Fibroblast of lung (primary cell): ENCODE data around the gene GABBR2. TPM values are rescaled to one million over a fixed set of nuclear protein-coding genes. Genes with fewer than 3 reads are reported as not detected.

Experiments
- DNase-seq, 2 donors: peaks; one replicate each; pipeline versions ENCODE4 v3.0.0 to v3.0.0-alpha.2; 2010; ENCODE audit warnings: low read depth in 2 of 2
- H2AFZ ChIP-seq: 2 replicates; pipeline ENCODE4 v1.5.1; 2012; ENCODE audit warnings: low read length, control low read depth, inconsistent platforms
- H3K27ac ChIP-seq: 2 replicates; pipeline ENCODE4 v1.5.1; 2011; ENCODE audit warnings: low read length, control low read depth; ENCODE audit not compliant: insufficient read depth
- H3K27me3 ChIP-seq: 2 replicates; pipeline ENCODE4 v1.5.1; 2011; ENCODE audit warnings: mild to moderate bottlenecking, low read length; ENCODE audit not compliant: control insufficient read depth, insufficient read depth
- H3K36me3 ChIP-seq: 2 replicates; pipeline ENCODE4 v1.5.1; 2011; ENCODE audit warnings: low read length; ENCODE audit not compliant: control insufficient read depth, insufficient read depth
- H3K4me1 ChIP-seq: 2 replicates; pipeline ENCODE4 v1.5.1; 2011; ENCODE audit warnings: low read length; ENCODE audit not compliant: control insufficient read depth, insufficient read depth; ENCODE audit errors: extremely low read depth
- H3K4me2 ChIP-seq: 2 replicates; pipeline ENCODE4 v1.5.1; 2011; ENCODE audit warnings: low read length, control low read depth; ENCODE audit not compliant: insufficient read depth; ENCODE audit errors: extremely low read depth
- H3K4me3 ChIP-seq, 4 experiments: fragments of 200-600 bp in 1 of 4; sonication (generic) in 1 of 4; replicated peaks in 1 of 4; 2 replicates each; pipeline ENCODE4 v1.5.1; 2011 to 2016; ENCODE audit warnings: low read length in 4 of 4, low read depth in 3 of 4, mild to moderate bottlenecking in 3 of 4, control low read depth in 2 of 4, inconsistent platforms in 1 of 4, mixed read lengths in 1 of 4; ENCODE audit not compliant: insufficient read depth in 1 of 4; ENCODE audit errors: control extremely low read depth in 1 of 4
- H3K79me2 ChIP-seq: 2 replicates; pipeline ENCODE4 v1.5.1; 2012; ENCODE audit warnings: mild to moderate bottlenecking, low read length, inconsistent platforms; ENCODE audit not compliant: control insufficient read depth, insufficient read depth
- H3K9ac ChIP-seq: 2 replicates; pipeline ENCODE4 v1.5.1; 2011; ENCODE audit warnings: mild to moderate bottlenecking, low read length, control low read depth; ENCODE audit not compliant: insufficient read depth
- H3K9me3 ChIP-seq: 2 replicates; pipeline ENCODE4 v1.5.1; 2012; ENCODE audit warnings: low read depth, low read length; ENCODE audit not compliant: control insufficient read depth, insufficient read depth
- H4K20me1 ChIP-seq: 2 replicates; pipeline ENCODE4 v1.5.1; 2011; ENCODE audit warnings: low read length; ENCODE audit not compliant: control insufficient read depth, insufficient read depth; ENCODE audit errors: extremely low read depth
- EZH2 ChIP-seq: IDR thresholded peaks from 2 replicates; pipeline ENCODE4 v1.5.1; 2012; ENCODE audit warnings: low read length, control low read depth, mild to moderate bottlenecking; ENCODE audit errors: missing control alignments
- polyA plus RNA-seq, 2 donors: library from polyadenylated mRNA; depleted of rRNA in 1 of 2; stranded (reverse) in 1 of 2; unstranded in 1 of 2; fragments of >200 nt; gene quantifications; 2 replicates each; pipeline ENCODE4 v1.2.1, GENCODE V29; 2011 to 2012; ENCODE audit warnings: missing spikeins in 1 of 2
- total RNA-seq: library from RNA; depleted of rRNA; stranded (reverse); fragments of >200 nt; gene quantifications from 2 replicates; pipeline ENCODE4 v1.2.1, GENCODE V29; 2014
- TF ChIP-seq, protein P1 (sequence below), 2 donors: IDR thresholded peaks in 1 of 2; conservative IDR thresholded peaks in 1 of 2; 1 replicate in 1 of 2; 2 replicates in 1 of 2; pipeline ENCODE4 v1.5.1; 2011 to 2012; ENCODE audit warnings: low read length in 2 of 2, control low read depth in 1 of 2, inconsistent platforms in 1 of 2, low read depth in 1 of 2, mild to moderate bottlenecking in 1 of 2

Gene GABBR2
- total and polyA plus RNA-seq, 2 donors (not counting 1 experiment from before 2014, with no cell fraction given): 0.32 to 0.33 TPM

DNA sequence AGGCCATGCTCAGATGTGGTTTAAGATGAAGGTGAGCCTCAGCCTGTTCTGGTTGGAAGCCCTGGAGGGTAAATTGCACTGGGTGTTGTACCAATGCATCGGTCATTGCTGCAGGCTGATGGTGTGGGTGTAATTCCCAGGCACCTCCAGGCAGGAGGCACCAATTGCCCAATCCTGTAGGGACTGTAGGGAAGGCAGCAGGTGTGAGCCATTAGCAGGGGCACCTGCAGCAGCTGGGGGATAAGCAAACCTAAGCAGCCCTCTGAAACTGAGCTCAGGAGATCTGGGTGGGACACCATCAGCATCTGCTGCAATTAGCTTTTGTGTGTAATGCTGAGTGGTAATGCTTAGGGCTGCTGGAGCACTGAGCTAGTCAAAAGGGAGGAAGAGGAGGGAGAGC is 263.2 kb downstream of the GABBR2 start:
- Histone ChIP-seq H3K27me3 (no peaks in the 10 kb centered on the region), H3K9ac (no peak overlapping the region), H3K36me3 (no peaks in the 10 kb centered on the region), H3K9me3 (no peaks in the 10 kb centered on the region), H3K4me3 (no peak overlapping the region), H3K4me1 (no peaks in the 10 kb centered on the region), H4K20me1 (no peaks in the 10 kb centered on the region), H3K79me2 (no peaks in the 10 kb centered on the region), H2AFZ (no peak overlapping the region), H3K27ac (no peak overlapping the region), H3K4me2 (no peak overlapping the region)
- TF ChIP-seq, protein P1, sequence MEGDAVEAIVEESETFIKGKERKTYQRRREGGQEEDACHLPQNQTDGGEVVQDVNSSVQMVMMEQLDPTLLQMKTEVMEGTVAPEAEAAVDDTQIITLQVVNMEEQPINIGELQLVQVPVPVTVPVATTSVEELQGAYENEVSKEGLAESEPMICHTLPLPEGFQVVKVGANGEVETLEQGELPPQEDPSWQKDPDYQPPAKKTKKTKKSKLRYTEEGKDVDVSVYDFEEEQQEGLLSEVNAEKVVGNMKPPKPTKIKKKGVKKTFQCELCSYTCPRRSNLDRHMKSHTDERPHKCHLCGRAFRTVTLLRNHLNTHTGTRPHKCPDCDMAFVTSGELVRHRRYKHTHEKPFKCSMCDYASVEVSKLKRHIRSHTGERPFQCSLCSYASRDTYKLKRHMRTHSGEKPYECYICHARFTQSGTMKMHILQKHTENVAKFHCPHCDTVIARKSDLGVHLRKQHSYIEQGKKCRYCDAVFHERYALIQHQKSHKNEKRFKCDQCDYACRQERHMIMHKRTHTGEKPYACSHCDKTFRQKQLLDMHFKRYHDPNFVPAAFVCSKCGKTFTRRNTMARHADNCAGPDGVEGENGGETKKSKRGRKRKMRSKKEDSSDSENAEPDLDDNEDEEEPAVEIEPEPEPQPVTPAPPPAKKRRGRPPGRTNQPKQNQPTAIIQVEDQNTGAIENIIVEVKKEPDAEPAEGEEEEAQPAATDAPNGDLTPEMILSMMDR (conservative IDR thresholded peaks at IDR 0.05 in 1 of 2, IDR thresholded peaks at IDR 0.05 in 1 of 2; ENCODE audit: low read depth in 1 of 2, low read length in 2 of 2): no peak
- TF ChIP-seq EZH2: no peak
- DNase-seq: no peak

DNA sequence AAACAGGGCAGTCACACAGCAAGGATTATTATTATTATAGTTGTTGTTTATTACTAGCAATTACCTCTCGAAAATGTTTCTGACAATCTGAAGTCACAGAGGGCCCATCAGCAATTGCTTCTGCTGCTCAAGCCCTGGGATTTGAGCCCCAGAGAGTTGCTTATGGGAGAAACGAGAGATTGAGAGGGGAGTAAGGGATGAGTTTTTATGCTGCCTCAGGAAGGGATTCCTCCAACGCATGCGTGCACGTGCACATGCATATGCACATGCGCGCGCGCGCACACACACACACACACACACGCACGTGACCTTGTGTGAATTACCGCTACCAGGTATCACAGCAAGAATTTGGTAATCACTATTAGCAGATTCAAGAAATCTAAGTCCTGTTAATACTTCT is 264.1 kb downstream of the GABBR2 start:
- Histone ChIP-seq H3K4me1 (no peaks in the 10 kb centered on the region), H3K4me2 (no peak overlapping the region), H4K20me1 (no peaks in the 10 kb centered on the region), H3K9me3 (no peaks in the 10 kb centered on the region), H3K79me2 (no peaks in the 10 kb centered on the region), H3K4me3 (no peak overlapping the region), H2AFZ (no peak overlapping the region), H3K36me3 (no peaks in the 10 kb centered on the region), H3K27ac (no peak overlapping the region), H3K27me3 (no peaks in the 10 kb centered on the region), H3K9ac (no peak overlapping the region)
- TF ChIP-seq EZH2: no peak
- TF ChIP-seq, protein P1 (conservative IDR thresholded peaks at IDR 0.05 in 1 of 2, IDR thresholded peaks at IDR 0.05 in 1 of 2; ENCODE audit: low read depth in 1 of 2, low read length in 2 of 2): no peak
- no peak for DNase-seq

DNA sequence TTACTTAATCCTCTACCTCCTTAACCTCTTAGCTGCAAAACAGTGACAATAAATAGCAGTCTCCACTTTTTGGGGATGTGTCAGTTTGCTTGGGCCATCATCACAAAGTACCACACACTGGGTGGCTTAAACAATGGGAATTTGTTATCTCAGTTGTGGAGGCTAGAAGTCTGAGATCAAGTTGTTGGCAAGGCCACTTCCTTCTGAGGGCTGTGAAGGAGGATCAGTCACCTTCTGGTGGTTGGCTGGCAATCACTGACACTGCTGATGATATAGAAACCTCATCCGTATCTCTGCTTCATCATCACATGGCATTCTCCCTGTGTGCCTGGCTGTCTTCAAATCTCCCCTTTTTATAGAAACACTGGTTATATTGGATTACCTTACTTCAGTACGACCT is 266.2 kb downstream of the GABBR2 start:
- H3K4me1 ChIP-seq: no peaks in the 10 kb centered on the region
- H4K20me1 ChIP-seq: no peaks in the 10 kb centered on the region
- H3K27me3 ChIP-seq: no peaks in the 10 kb centered on the region
- H3K9ac ChIP-seq: no peak overlapping the region
- TF ChIP-seq, protein P1 (conservative IDR thresholded peaks at IDR 0.05 in 1 of 2, IDR thresholded peaks at IDR 0.05 in 1 of 2; ENCODE audit: low read depth in 1 of 2, low read length in 2 of 2): no peak
- H3K4me3 ChIP-seq: no peak overlapping the region
- no peaks in the 10 kb centered on the region for H3K36me3 ChIP-seq
- DNase-seq: peak in 1 of 2 donors; percentile 39
- H3K27ac ChIP-seq: no peak overlapping the region
- H2AFZ ChIP-seq: no peak overlapping the region
- no peaks in the 10 kb centered on the region for H3K9me3 ChIP-seq
- H3K79me2 ChIP-seq: no peaks in the 10 kb centered on the region
- no peak overlapping the region for H3K4me2 ChIP-seq
